NCI-H2171 treated with DMSO at 0.1 percent for 48 hours (cell line): ENCODE results near the gene DIP2C.

Experiments
- DNase-seq: peaks from one replicate; lab custom pipeline; 2025; lab: John Stamatoyannopoulos, UW

Gene DIP2C

GRCh38 chr10:677750-678661 lies 11.5 kb downstream of the DIP2C start:
- DNase-seq: no peak

- DNase-seq: no peak
Measured at GRCh38 chr10:677038-677437, 12.4 kb downstream of the DIP2C start.

- DNase-seq: no peak
Measured at GRCh38 chr10:676178-676577, 13.3 kb downstream of the DIP2C start.

- no peak for DNase-seq
Measured at GRCh38 chr10:675532-675931, 13.9 kb downstream of the DIP2C start.

GRCh38 chr10:673492-673891 lies 16.0 kb downstream of the DIP2C start:
- no peak for DNase-seq

GRCh38 chr10:672992-673391 lies 16.5 kb downstream of the DIP2C start:
- no peak for DNase-seq

GRCh38 chr10:672203-672602 lies 17.3 kb downstream of the DIP2C start:
- DNase-seq: no peak

GRCh38 chr10:670990-671389 lies 18.5 kb downstream of the DIP2C start:
- DNase-seq: no peak

- DNase-seq: no peak
Measured at GRCh38 chr10:670038-670437, 19.4 kb downstream of the DIP2C start.

GRCh38 chr10:668786-669485 lies 20.5 kb downstream of the DIP2C start:
- DNase-seq: no peak

- no peak for DNase-seq
Measured at GRCh38 chr10:667602-668143, 21.8 kb downstream of the DIP2C start.

GRCh38 chr10:667096-667495 lies 22.4 kb downstream of the DIP2C start:
- DNase-seq: peak; percentile 79

GRCh38 chr10:666237-667012 lies 23.0 kb downstream of the DIP2C start:
- DNase-seq: no peak

- no peak for DNase-seq
Measured at GRCh38 chr10:665579-666091, 23.8 kb downstream of the DIP2C start.

GRCh38 chr10:664893-665292 lies 24.6 kb downstream of the DIP2C start:
- no peak for DNase-seq

- DNase-seq: no peak
Measured at GRCh38 chr10:664301-664700, 25.2 kb downstream of the DIP2C start.

GRCh38 chr10:663831-664251 lies 25.6 kb downstream of the DIP2C start:
- no peak for DNase-seq

- no peak for DNase-seq
Measured at GRCh38 chr10:663466-663751, 26.1 kb downstream of the DIP2C start.

GRCh38 chr10:662686-663465 lies 26.6 kb downstream of the DIP2C start:
- no peak for DNase-seq

- DNase-seq: peak; percentile 3
Measured at GRCh38 chr10:662223-662605, 27.3 kb downstream of the DIP2C start.

GRCh38 chr10:661597-662222 lies 27.8 kb downstream of the DIP2C start:
- DNase-seq: no peak
